ENCODE measurements around the gene UPK3A.

Gene UPK3A

DNA sequence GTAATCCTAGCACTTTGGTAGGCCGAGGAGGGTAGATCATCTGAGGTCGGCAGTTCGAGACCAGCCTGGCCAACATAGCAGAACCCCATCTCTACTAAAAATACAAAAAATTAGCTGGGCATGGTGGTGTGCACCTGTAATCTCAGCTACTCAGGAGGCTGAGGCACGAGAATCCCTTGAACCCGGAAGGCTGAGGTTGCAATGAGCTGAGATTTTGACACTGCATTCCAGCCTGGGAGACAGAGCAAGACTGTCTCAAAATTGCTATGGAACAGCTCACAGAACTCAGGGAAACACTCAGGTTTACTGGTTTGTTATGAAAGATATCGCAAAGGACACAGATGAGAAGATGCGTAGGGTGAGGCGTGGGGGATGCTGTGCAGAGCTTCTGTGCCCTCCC, 27.7 kb downstream of the UPK3A start:
- H3K27me3 ChIP-seq (ENCODE audit: control insufficient read depth in 1 of 2, insufficient read depth in 2 of 2, low read length in 2 of 2) = no peaks in the 10 kb centered on the region
- H3K36me3 ChIP-seq (ENCODE audit: control insufficient read depth in 2 of 2, insufficient read depth in 2 of 2, low read length in 2 of 2) = peaks cover 0 to 2% of the 10 kb centered on the region in 2 donors
- H3K4me3 ChIP-seq (ENCODE audit: low read length in 2 of 2) = no peak overlapping the region
- no peaks in the 10 kb centered on the region for H3K9me3 ChIP-seq (ENCODE audit: control insufficient read depth in 2 of 2, low read length in 2 of 2)
- no peak overlapping the region for H3K27ac ChIP-seq (ENCODE audit: low read length)
- peaks cover 31% of the 10 kb centered on the region for H3K4me1 ChIP-seq (ENCODE audit: control insufficient read depth, insufficient read depth, low read length)
- no peak overlapping the region for H3K9ac ChIP-seq (ENCODE audit: low read length in 2 of 2)

DNA sequence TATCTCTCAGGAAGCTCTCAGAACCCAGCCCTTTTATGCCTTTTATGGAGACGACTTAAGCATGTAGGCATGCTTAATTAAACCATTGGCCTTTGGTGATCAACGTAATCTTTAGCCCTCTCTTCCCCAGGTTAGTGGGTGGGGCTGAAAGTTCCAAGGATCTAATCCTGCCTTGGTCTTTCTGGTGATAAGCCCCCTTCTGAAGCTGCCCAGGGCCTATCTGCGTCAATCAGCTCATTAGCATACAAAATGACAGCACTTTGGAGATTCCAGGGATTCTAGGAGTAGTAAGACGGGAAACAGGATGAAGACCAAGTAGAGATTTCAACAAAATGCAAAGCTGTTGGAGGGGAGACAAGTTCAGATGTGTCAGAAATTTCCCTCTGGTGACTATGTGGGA, 28.1 kb downstream of the UPK3A start:
- Histone ChIP-seq H3K4me1 (ENCODE audit: control insufficient read depth, insufficient read depth, low read length) (peaks cover 35% of the 10 kb centered on the region), H3K27ac (ENCODE audit: low read length) (no peak overlapping the region)

DNA sequence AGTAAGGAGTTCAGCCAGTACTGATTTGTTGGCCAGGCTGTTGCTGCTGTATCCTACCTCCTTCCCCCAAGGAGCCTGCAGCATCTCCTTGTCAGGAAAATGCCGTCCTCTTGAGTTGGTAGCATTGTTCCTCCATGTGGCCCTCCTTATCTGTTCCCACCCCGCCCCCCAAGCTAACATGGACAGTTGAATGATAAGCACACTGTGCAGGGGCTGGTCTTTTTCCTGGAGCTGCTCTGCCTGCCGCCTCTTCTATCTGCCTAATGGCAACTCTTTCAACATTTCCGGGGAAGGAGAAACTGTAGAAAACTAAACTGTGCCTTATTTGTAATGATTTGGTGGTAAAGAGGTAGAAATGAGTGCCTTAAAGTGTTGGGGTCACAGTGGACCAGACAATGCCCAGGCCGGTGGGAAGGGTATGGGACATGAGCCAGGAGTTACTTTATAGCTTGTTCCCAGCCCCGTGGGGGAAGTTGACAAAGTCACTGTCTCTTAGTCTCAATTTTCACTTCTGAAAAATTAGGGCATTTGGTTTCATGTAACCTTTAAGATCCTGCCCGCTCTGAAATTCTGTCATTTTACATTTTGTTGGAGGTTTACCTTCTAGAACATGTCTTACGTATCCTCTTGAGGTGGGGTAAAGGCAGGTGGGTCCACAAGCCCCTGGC, 29.4 kb downstream of the UPK3A start:
- Histone ChIP-seq H3K36me3 (ENCODE audit: control insufficient read depth in 2 of 2, insufficient read depth in 2 of 2, low read length in 2 of 2) (peaks cover 0 to 2% of the 10 kb centered on the region in 2 donors), H3K9me3 (ENCODE audit: control insufficient read depth in 2 of 2, low read length in 2 of 2) (no peaks in the 10 kb centered on the region), H3K9ac (ENCODE audit: low read length in 2 of 2) (no peak overlapping the region), H3K27ac (ENCODE audit: low read length) (no peak overlapping the region), H3K4me3 (ENCODE audit: low read length in 2 of 2) (no peak overlapping the region), H3K27me3 (ENCODE audit: control insufficient read depth in 1 of 2, insufficient read depth in 2 of 2, low read length in 2 of 2) (no peaks in the 10 kb centered on the region), H3K4me1 (ENCODE audit: control insufficient read depth, insufficient read depth, low read length) (peaks cover 38% of the 10 kb centered on the region)

More for the DNA sequence above, 28.1 kb downstream of the UPK3A start:
- Histone ChIP-seq H3K9me3 (ENCODE audit: control insufficient read depth in 2 of 2, low read length in 2 of 2) (no peaks in the 10 kb centered on the region), H3K27me3 (ENCODE audit: control insufficient read depth in 1 of 2, insufficient read depth in 2 of 2, low read length in 2 of 2) (no peaks in the 10 kb centered on the region), H3K9ac (ENCODE audit: low read length in 2 of 2) (no peak overlapping the region), H3K36me3 (ENCODE audit: control insufficient read depth in 2 of 2, insufficient read depth in 2 of 2, low read length in 2 of 2) (peaks cover 0 to 2% of the 10 kb centered on the region in 2 donors), H3K4me3 (ENCODE audit: low read length in 2 of 2) (no peak overlapping the region)

DNA sequence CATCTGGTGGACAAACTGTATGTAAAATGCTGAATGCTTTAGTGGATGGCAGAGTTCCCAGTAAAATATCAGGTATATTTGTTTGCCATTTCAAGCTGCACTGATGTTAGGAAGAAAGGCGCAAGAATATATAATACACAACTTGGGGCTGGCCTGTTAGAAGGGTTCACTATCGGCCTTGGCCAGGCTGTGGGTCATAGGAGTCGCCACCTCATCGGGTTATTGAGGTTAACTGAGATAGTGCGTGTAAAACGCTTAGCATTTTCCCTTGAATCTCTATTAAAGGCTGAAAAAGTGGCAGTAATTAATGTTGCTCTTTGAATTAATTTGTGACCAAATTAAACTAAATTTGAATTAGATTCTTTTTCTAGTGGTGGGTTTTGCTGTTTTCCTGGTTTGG, 30.0 kb downstream of the UPK3A start:
- Histone ChIP-seq H3K4me1 (ENCODE audit: control insufficient read depth, insufficient read depth, low read length) (peaks cover 40% of the 10 kb centered on the region), H3K27me3 (ENCODE audit: control insufficient read depth in 1 of 2, insufficient read depth in 2 of 2, low read length in 2 of 2) (no peaks in the 10 kb centered on the region), H3K9ac (ENCODE audit: low read length in 2 of 2) (no peak overlapping the region), H3K27ac (ENCODE audit: low read length) (no peak overlapping the region), H3K9me3 (ENCODE audit: control insufficient read depth in 2 of 2, low read length in 2 of 2) (no peaks in the 10 kb centered on the region), H3K4me3 (ENCODE audit: low read length in 2 of 2) (no peak overlapping the region), H3K36me3 (ENCODE audit: control insufficient read depth in 2 of 2, insufficient read depth in 2 of 2, low read length in 2 of 2) (peaks cover 0 to 2% of the 10 kb centered on the region in 2 donors)

DNA sequence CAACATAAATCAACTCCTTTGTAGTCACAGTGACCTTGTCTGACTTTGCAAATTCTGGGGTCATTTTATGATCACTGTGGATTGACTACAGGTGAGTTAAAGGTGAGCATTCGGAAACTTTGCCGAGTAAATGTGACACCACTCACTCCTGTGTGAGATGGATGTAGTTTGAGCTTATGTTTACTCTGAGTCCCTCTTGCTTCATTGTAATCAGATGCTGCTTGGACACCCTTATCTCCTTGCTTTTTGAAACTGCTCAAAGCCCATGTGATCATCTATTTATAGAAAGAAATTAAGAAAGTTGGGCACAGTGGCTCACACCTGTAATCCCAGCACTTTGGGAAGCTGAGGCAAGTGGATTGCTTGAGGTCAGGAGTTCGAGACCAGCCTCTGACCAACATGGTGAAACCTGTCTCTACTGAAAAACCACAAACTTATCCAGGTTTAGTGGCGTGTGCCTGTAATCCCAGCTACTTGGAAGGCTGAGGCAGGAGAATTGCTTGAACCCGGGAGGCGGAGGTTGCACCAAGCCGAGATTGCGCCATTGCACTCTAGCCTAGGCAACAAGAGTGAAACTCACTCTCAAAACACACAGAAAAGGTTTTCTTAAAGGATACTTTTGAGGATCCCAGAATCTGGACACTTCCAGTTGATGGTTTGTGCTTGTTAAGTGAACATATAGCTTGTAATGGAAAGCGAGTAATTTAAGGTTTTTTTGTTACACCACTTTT, 32.2 kb downstream of the UPK3A start:
- H3K4me3 ChIP-seq (ENCODE audit: low read length in 2 of 2) = no peak overlapping the region
- peaks cover 30% of the 10 kb centered on the region for H3K4me1 ChIP-seq (ENCODE audit: control insufficient read depth, insufficient read depth, low read length)
- peaks cover 0 to 2% of the 10 kb centered on the region in 2 donors for H3K36me3 ChIP-seq (ENCODE audit: control insufficient read depth in 2 of 2, insufficient read depth in 2 of 2, low read length in 2 of 2)
- H3K9me3 ChIP-seq (ENCODE audit: control insufficient read depth in 2 of 2, low read length in 2 of 2) = no peaks in the 10 kb centered on the region
- peak overlapping the region; percentile 97 for H3K27ac ChIP-seq (ENCODE audit: low read length)
- peak overlapping the region; percentile 43 to 65 for H3K9ac ChIP-seq (ENCODE audit: low read length in 2 of 2)
- H3K27me3 ChIP-seq (ENCODE audit: control insufficient read depth in 1 of 2, insufficient read depth in 2 of 2, low read length in 2 of 2) = no peaks in the 10 kb centered on the region

DNA sequence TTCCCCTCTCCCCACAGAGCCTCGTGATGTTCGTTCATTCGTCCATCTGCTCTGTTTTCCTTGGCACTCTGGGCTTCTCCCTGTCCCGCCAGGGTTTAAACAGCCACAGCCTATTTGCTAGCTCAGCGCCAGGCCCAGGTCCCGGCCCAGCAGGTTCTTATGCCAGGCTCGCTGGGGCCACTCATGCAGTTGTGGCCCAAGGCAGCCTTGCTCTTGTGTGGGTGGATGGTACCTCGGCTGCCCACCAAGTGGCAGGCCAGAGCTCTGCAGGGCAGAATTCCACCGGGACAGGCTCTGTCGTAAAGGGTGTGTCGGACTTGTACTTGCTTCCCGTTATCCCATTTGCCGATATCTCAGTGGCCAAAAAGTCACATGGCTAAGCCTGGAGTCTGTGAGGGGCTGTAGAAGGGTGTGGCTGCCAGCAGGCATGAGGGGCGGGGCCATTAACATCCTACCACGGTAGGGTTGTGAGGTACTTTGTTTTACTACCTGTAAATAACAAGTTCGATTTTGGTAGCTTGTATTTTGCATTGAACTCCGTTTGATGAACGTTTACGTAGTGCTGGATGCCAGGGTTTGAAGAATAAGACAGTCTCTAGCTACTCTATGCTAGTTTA, 32.9 kb downstream of the UPK3A start:
- Histone ChIP-seq H3K27ac (ENCODE audit: low read length) (peak overlapping the region; percentile 97), H3K9ac (ENCODE audit: low read length in 2 of 2) (peak overlapping the region; percentile 43 to 65), H3K4me1 (ENCODE audit: control insufficient read depth, insufficient read depth, low read length) (peaks cover 30% of the 10 kb centered on the region), H3K27me3 (ENCODE audit: control insufficient read depth in 1 of 2, insufficient read depth in 2 of 2, low read length in 2 of 2) (no peaks in the 10 kb centered on the region), H3K36me3 (ENCODE audit: control insufficient read depth in 2 of 2, insufficient read depth in 2 of 2, low read length in 2 of 2) (peaks cover 5 to 7% of the 10 kb centered on the region in 2 donors), H3K4me3 (ENCODE audit: low read length in 2 of 2) (peak overlapping the region; percentile 10 to 45), H3K9me3 (ENCODE audit: control insufficient read depth in 2 of 2, low read length in 2 of 2) (no peaks in the 10 kb centered on the region)

DNA sequence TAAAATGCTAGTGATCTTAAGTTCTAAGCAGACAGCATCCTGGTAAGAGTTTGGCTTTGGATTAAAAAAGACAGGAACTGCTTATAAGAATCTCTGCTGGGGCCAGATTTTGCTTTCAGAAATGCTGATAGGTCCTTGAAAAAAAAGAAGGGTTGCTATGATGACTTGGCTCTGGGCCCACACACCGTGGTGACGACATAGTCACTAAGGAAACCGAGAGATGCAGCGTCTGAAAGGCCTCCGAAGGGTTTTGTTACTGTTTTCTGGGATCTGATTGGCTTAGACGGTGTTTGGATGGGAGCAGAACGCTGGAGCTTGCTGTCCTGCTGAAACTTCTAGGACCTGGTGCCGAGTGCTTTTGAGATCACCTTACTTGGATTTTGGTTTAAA, 33.4 kb downstream of the UPK3A start:
- peak overlapping the region; percentile 10 to 45 for H3K4me3 ChIP-seq (ENCODE audit: low read length in 2 of 2)
- peak overlapping the region; percentile 43 to 65 for H3K9ac ChIP-seq (ENCODE audit: low read length in 2 of 2)
- no peaks in the 10 kb centered on the region for H3K27me3 ChIP-seq (ENCODE audit: control insufficient read depth in 1 of 2, insufficient read depth in 2 of 2, low read length in 2 of 2)
- peak overlapping the region; percentile 97 for H3K27ac ChIP-seq (ENCODE audit: low read length)
- peaks cover 30% of the 10 kb centered on the region for H3K4me1 ChIP-seq (ENCODE audit: control insufficient read depth, insufficient read depth, low read length)
- no peaks in the 10 kb centered on the region for H3K9me3 ChIP-seq (ENCODE audit: control insufficient read depth in 2 of 2, low read length in 2 of 2)
- H3K36me3 ChIP-seq (ENCODE audit: control insufficient read depth in 2 of 2, insufficient read depth in 2 of 2, low read length in 2 of 2) = peaks cover 10 to 12% of the 10 kb centered on the region in 2 donors

DNA sequence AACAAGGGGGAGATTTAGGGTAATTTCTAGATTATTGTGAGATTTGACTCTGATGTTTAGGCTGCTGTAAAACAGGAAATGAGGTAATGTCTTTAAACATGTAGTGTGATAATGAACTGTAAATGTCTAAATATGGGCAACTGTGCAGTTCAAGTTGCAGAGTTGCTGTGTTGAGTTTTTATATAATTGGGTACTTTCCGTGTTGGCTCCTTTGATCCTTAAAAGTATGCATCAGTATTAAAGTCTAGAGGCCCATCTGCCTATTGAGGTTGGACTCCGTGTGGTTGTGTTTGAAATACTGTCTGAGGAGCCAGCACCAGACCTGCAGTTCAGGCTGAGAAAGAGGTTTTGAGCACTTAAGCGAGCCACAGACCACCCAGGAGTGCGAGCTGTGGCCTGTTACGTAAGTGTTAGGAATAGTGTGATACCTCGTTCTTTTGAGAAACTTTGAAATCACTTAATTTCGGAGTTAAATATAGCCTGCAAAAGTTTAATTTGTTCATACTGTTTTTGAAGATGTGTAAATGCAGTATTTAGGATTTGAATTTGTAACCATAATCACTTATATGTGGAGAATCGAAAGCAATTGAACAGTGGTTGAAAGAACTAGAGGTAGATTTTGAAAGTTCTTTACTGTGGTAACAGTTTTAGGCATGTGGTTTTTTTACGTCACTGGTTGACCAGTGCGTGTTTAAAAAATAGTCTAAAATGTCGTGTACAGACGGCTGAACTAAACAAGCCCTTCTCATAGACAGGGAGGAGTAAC, 34.0 kb downstream of the UPK3A start:
- Histone ChIP-seq H3K9me3 (ENCODE audit: control insufficient read depth in 2 of 2, low read length in 2 of 2) (no peaks in the 10 kb centered on the region), H3K27me3 (ENCODE audit: control insufficient read depth in 1 of 2, insufficient read depth in 2 of 2, low read length in 2 of 2) (no peaks in the 10 kb centered on the region), H3K27ac (ENCODE audit: low read length) (peak overlapping the region; percentile 97), H3K9ac (ENCODE audit: low read length in 2 of 2) (peak overlapping the region; percentile 58 to 65), H3K36me3 (ENCODE audit: control insufficient read depth in 2 of 2, insufficient read depth in 2 of 2, low read length in 2 of 2) (peaks cover 15 to 17% of the 10 kb centered on the region in 2 donors), H3K4me3 (ENCODE audit: low read length in 2 of 2) (peak overlapping the region; percentile 10 to 45), H3K4me1 (ENCODE audit: control insufficient read depth, insufficient read depth, low read length) (peaks cover 30% of the 10 kb centered on the region)

DNA sequence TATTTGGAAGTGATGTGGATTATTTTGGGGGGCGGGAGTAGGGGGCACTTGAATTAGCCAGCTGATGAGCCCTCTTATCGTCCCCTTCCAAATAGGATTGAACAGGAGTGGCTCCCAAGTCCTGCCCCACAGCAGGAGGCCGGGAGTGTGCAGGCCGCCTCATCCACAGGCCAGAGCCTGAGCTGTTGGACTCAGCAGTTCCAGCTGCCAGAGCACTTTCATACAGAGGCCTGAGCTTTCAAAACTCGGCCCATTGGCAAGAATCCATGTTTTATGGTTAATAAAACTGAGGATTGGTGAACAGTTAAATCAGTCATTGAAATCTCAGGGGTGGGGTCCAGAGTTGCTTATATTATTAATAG, 34.6 kb downstream of the UPK3A start:
- Histone ChIP-seq H3K36me3 (ENCODE audit: control insufficient read depth in 2 of 2, insufficient read depth in 2 of 2, low read length in 2 of 2) (peaks cover 20 to 22% of the 10 kb centered on the region in 2 donors), H3K9ac (ENCODE audit: low read length in 2 of 2) (peak overlapping the region; percentile 58 to 65), H3K4me3 (ENCODE audit: low read length in 2 of 2) (peak overlapping the region in 1 of 2 donors; percentile 10), H3K4me1 (ENCODE audit: control insufficient read depth, insufficient read depth, low read length) (peaks cover 30% of the 10 kb centered on the region), H3K27me3 (ENCODE audit: control insufficient read depth in 1 of 2, insufficient read depth in 2 of 2, low read length in 2 of 2) (no peaks in the 10 kb centered on the region), H3K27ac (ENCODE audit: low read length) (peak overlapping the region; percentile 97), H3K9me3 (ENCODE audit: control insufficient read depth in 2 of 2, low read length in 2 of 2) (no peaks in the 10 kb centered on the region)

DNA sequence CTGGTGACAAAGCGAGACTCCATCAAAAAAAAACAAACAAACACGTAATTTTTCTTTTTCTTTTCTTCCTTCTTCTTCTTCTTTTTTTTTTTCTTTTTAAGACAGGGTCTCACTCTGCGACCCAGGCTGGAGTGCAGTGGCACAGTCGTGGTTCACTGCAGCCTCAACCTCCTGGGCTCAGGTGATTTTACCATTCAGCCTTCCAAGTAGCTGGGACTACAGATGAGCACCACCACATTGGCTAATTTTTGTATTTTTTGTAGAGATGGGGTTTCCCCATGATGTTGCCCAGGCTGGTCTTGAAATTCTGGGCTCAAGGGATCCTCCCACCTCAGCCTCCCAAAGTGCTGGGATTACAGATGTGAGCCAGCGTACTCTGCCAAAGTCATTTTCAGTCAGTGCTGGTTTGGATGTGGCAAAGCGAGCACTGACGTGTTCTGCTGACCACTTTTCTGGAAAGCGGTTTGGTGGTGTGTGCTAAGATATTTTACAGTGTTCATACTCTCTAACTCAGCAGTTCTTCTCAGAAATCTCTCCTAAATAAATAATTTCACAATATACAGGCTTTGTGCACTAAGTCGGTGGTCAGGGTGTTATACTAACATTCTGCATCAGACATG, 35.7 kb downstream of the UPK3A start:
- Histone ChIP-seq H3K4me3 (ENCODE audit: low read length in 2 of 2) (no peak overlapping the region), H3K27ac (ENCODE audit: low read length) (peak overlapping the region; percentile 97), H3K36me3 (ENCODE audit: control insufficient read depth in 2 of 2, insufficient read depth in 2 of 2, low read length in 2 of 2) (peaks cover 22 to 28% of the 10 kb centered on the region in 2 donors), H3K4me1 (ENCODE audit: control insufficient read depth, insufficient read depth, low read length) (peaks cover 30% of the 10 kb centered on the region), H3K9ac (ENCODE audit: low read length in 2 of 2) (peak overlapping the region in 1 of 2 donors; percentile 65), H3K27me3 (ENCODE audit: control insufficient read depth in 1 of 2, insufficient read depth in 2 of 2, low read length in 2 of 2) (no peaks in the 10 kb centered on the region), H3K9me3 (ENCODE audit: control insufficient read depth in 2 of 2, low read length in 2 of 2) (no peaks in the 10 kb centered on the region)
